ENCODE results near the gene OR4E1.
"Not testable (repeated sequence)": the region's sequence is repeated elsewhere in the genome, so short reads cannot be mapped to it uniquely, and the experiment has no call there.

DNA sequence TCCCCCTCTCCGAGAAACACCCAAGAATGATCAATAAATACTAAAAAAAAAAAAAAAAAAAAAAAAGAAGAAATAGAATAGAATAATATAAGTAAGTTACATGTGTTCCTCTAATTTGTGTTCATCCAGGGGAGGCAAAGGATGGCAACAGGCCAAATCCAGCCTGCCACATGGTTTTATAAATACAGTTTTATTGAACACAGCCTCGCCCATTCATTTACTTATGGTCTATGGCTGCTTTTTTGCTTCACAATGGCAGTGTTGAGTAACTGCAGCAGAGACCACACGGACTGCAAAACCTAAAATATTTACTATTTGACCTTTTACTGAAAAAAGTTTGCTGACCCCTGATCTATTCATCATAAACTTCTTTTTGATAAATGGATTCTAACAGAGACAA lies 24.9 kb upstream of the OR4E1 start:
- TF ChIP-seq POLR2A, POU2F2, TAF1, POLR2AphosphoS5, SPI1 (IDR thresholded peaks at IDR 0.05; ENCODE audit: low read depth, low read length): not testable (repeated sequence)
